CD4-positive, alpha-beta T cell treated with Interleukin-17A for 1 hour (primary cell): ENCODE measurements around the gene PRRG1.
"Not testable (repeated sequence)": the region's sequence is repeated elsewhere in the genome, so short reads cannot be mapped to it uniquely, and the experiment has no call there.

Experiments used
- DNase-seq: peaks from one replicate; pipeline ENCODE4 v3.0.0-alpha.2; 2020

PRRG1 gene

GRCh38 chrX:37349221-37350033, at the start of gene PRRG1:
TSS of gene PRRG1 (plus strand) at chrX:37349364. CDS start at chrX:37406250, 56,886 bp downstream.
- DNase-seq, result no peak

GRCh38 chrX:37302569-37302968, 46.6 kb upstream of the PRRG1 start:
- no peak for DNase-seq

- DNase-seq, result not testable (repeated sequence)
Observed at GRCh38 chrX:37305238-37305637, 43.9 kb upstream of the PRRG1 start.

- DNase-seq, result no peak
Observed at GRCh38 chrX:37314531-37314930, 34.6 kb upstream of the PRRG1 start.

- DNase-seq, result no peak
Observed at GRCh38 chrX:37315511-37316248, 33.5 kb upstream of the PRRG1 start.

GRCh38 chrX:37320541-37321203, 28.5 kb upstream of the PRRG1 start:
- DNase-seq, result no peak

GRCh38 chrX:37330642-37331041, 18.5 kb upstream of the PRRG1 start:
- DNase-seq, result no peak

GRCh38 chrX:37331546-37331945, 17.6 kb upstream of the PRRG1 start:
- no peak for DNase-seq

- DNase-seq, result no peak
Observed at GRCh38 chrX:37332055-37332454, 17.1 kb upstream of the PRRG1 start.

- DNase-seq, result no peak
Observed at GRCh38 chrX:37332987-37333658, 16.0 kb upstream of the PRRG1 start.

GRCh38 chrX:37347420-37347819, 1.7 kb upstream of the PRRG1 start:
- no peak for DNase-seq

- no peak for DNase-seq
Observed at GRCh38 chrX:37348231-37348970, 763 bp upstream of the PRRG1 start.

GRCh38 chrX:37348971-37349220, 268 bp upstream of the PRRG1 start:
- DNase-seq, result no peak

GRCh38 chrX:37350034-37350365, 836 bp downstream of the PRRG1 start:
- DNase-seq, result no peak

- DNase-seq, result no peak
Observed at GRCh38 chrX:37353646-37354045, 4.5 kb downstream of the PRRG1 start.

GRCh38 chrX:37357436-37357835, 8.3 kb downstream of the PRRG1 start:
- no peak for DNase-seq

GRCh38 chrX:37361596-37361995, 12.4 kb downstream of the PRRG1 start:
- DNase-seq, result no peak

- DNase-seq, result no peak
Observed at GRCh38 chrX:37364666-37365065, 15.5 kb downstream of the PRRG1 start.

- DNase-seq, result no peak
Observed at GRCh38 chrX:37367946-37368345, 18.8 kb downstream of the PRRG1 start.

GRCh38 chrX:37370499-37371141, 21.5 kb downstream of the PRRG1 start:
- DNase-seq, result no peak

GRCh38 chrX:37371578-37371991, 22.4 kb downstream of the PRRG1 start:
- DNase-seq, result no peak

GRCh38 chrX:37378404-37378803, 29.2 kb downstream of the PRRG1 start:
- no peak for DNase-seq
